Measurements from ENCODE around the gene HIVEP1. TPM values are rescaled to one million over a fixed set of nuclear protein-coding genes. Genes with fewer than 3 reads are reported as not detected.
A peak's percentile ranks its signal among the peaks of the same experiment; 100 is the strongest.

Gene HIVEP1
- total RNA-seq, 6 donors from 2014 or later, result 22.9 to 48.5 (median 30.4) TPM

GRCh38 chr6:12064538-12065071 is 52.5 kb downstream of the HIVEP1 start:
- Histone ChIP-seq H3K36me3 (no peaks in the 10 kb centered on the region), H3K4me3 (no peak overlapping the region), H3K27me3 (no peaks in the 10 kb centered on the region), H3K4me1 (peaks cover 3 to 8% (median 7%) of the 10 kb centered on the region in 4 donors), H3K27ac (no peak overlapping the region), H3K9me3 (no peaks in the 10 kb centered on the region)
- 90 to 94% methylated on average over 3 of the region's 3 CpGs for WGBS, 2 donors
- TF ChIP-seq POLR2A (IDR thresholded peaks at IDR 0.05) (no peak), POLR2AphosphoS5 (IDR thresholded peaks at IDR 0.05) (no peak), CTCF (IDR thresholded peaks at IDR 0.05) (no peak), EP300 (IDR thresholded peaks at IDR 0.05) (no peak)
- no peak for DNase-seq
- ATAC-seq (ENCODE audit: low FRiP score in 2 of 2), result no peak

GRCh38 chr6:12065321-12066140 is 53.4 kb downstream of the HIVEP1 start:
- Histone ChIP-seq H3K4me3 (no peak overlapping the region), H3K27me3 (no peaks in the 10 kb centered on the region), H3K36me3 (no peaks in the 10 kb centered on the region), H3K9me3 (no peaks in the 10 kb centered on the region), H3K4me1 (peaks cover 3 to 8% (median 6%) of the 10 kb centered on the region in 4 donors), H3K27ac (no peak overlapping the region)
- TF ChIP-seq EP300 (IDR thresholded peaks at IDR 0.05) (no peak), POLR2AphosphoS5 (IDR thresholded peaks at IDR 0.05) (peak in 1 of 2 donors; percentile 8)
- ATAC-seq (ENCODE audit: low FRiP score in 2 of 2), result peak in 1 of 2 donors; percentile 71
- DNase-seq, result peak in 1 of 2 donors; percentile 74
- WGBS, 2 donors, result 72 to 75% methylated on average over 8 of the region's 8 CpGs

- DNase-seq, result no peak
- peaks cover 3 to 10% (median 7%) of the 10 kb centered on the region in 4 donors for H3K4me1 ChIP-seq
- H3K4me3 ChIP-seq, result no peak overlapping the region
- TF ChIP-seq EP300 (IDR thresholded peaks at IDR 0.05) (no peak), CTCF (IDR thresholded peaks at IDR 0.05) (no peak), POLR2A (IDR thresholded peaks at IDR 0.05) (no peak)
- no peaks in the 10 kb centered on the region for H3K9me3 ChIP-seq
- H3K27ac ChIP-seq, result no peak overlapping the region
- no peaks in the 10 kb centered on the region for H3K36me3 ChIP-seq
- no peak for ATAC-seq (ENCODE audit: low FRiP score in 2 of 2)
- H3K27me3 ChIP-seq, result no peaks in the 10 kb centered on the region
These were observed 54.2 kb downstream of the HIVEP1 start for GRCh38 chr6:12066297-12066696.

- ATAC-seq (ENCODE audit: low FRiP score in 2 of 2), result no peak
- no peak for DNase-seq
- TF ChIP-seq EP300 (IDR thresholded peaks at IDR 0.05) (no peak), CTCF (IDR thresholded peaks at IDR 0.05) (no peak)
These were observed 56.9 kb downstream of the HIVEP1 start for GRCh38 chr6:12068899-12069557.

GRCh38 chr6:12069891-12070529 is 57.9 kb downstream of the HIVEP1 start:
- DNase-seq (no peak), ATAC-seq (ENCODE audit: low FRiP score in 2 of 2) (no peak)
- Histone ChIP-seq H3K36me3 (no peaks in the 10 kb centered on the region), H3K27me3 (no peaks in the 10 kb centered on the region), H3K9me3 (no peaks in the 10 kb centered on the region), H3K27ac (no peak overlapping the region), H3K4me1 (peaks cover 3 to 14% (median 9%) of the 10 kb centered on the region in 4 donors), H3K4me3 (no peak overlapping the region)
- 95 to 97% methylated on average over 9 of the region's 9 CpGs for WGBS, 2 donors
- TF ChIP-seq CTCF (IDR thresholded peaks at IDR 0.05), result no peak
- TF ChIP-seq POLR2A (IDR thresholded peaks at IDR 0.05), result no peak
- no peak for TF ChIP-seq EP300 (IDR thresholded peaks at IDR 0.05)
- no peak for TF ChIP-seq POLR2AphosphoS5 (IDR thresholded peaks at IDR 0.05)

More at GRCh38 chr6:12068899-12069557, 56.9 kb downstream of the HIVEP1 start:
- Histone ChIP-seq H3K27me3 (no peaks in the 10 kb centered on the region), H3K27ac (no peak overlapping the region), H3K4me3 (no peak overlapping the region), H3K36me3 (no peaks in the 10 kb centered on the region), H3K9me3 (no peaks in the 10 kb centered on the region), H3K4me1 (peaks cover 3 to 14% (median 9%) of the 10 kb centered on the region in 4 donors)
- WGBS, 2 donors, result 70 to 87% methylated on average over 6 of the region's 6 CpGs

All from upper lobe of left lung (tissue), 6 donors.